Fibroblast of the aortic adventitia (primary cell): ENCODE measurements around the gene ACTC1. TPM values are rescaled to one million over a fixed set of nuclear protein-coding genes. Genes with fewer than 3 reads are reported as not detected.
"Not testable (repeated sequence)": the region's sequence is repeated elsewhere in the genome, so short reads cannot be mapped to it uniquely, and the experiment has no call there.

Source experiments
- DNase-seq: peaks from one replicate; pipeline ENCODE4 v3.0.0-alpha.2; 2010; ENCODE audit warnings: low read depth
- H3K4me3 ChIP-seq: 2 replicates; pipeline ENCODE4 v1.5.1; 2011; ENCODE audit warnings: low read depth, mild to moderate bottlenecking, control low read depth, low read length, moderate library complexity
- CTCF ChIP-seq: IDR thresholded peaks from 2 replicates; pipeline ENCODE4 v1.5.1; 2011; ENCODE audit warnings: mild to moderate bottlenecking, low read length, control low read depth, inconsistent platforms; ENCODE audit not compliant: insufficient read depth
- total RNA-seq: library from RNA; depleted of rRNA; stranded (reverse); fragments of >200 nt; gene quantifications from 2 replicates; pipeline ENCODE4 v1.2.3, GENCODE V29; 2012; ENCODE audit warnings: low replicate concordance

ACTC1 gene
- total RNA-seq, 1 donor, result not detected

GRCh38 chr15:34809186-34809585 is 13.8 kb upstream of the ACTC1 start:
- H3K4me3 ChIP-seq, result no peak overlapping the region
- no peak for DNase-seq
- no peak for TF ChIP-seq CTCF

- H3K4me3 ChIP-seq, result no peak overlapping the region
- no peak for TF ChIP-seq CTCF
- DNase-seq, result peak; percentile 10
Measured at GRCh38 chr15:34808016-34808415, 12.7 kb upstream of the ACTC1 start.

GRCh38 chr15:34807241-34807640 is 11.9 kb upstream of the ACTC1 start:
- H3K4me3 ChIP-seq, DNase-seq: not testable (repeated sequence)

GRCh38 chr15:34804776-34805175 is 9.4 kb upstream of the ACTC1 start:
- no peak for TF ChIP-seq CTCF
- DNase-seq, result no peak

GRCh38 chr15:34804113-34804512 is 8.8 kb upstream of the ACTC1 start:
- no peak for TF ChIP-seq CTCF
- H3K4me3 ChIP-seq, result no peak overlapping the region
- DNase-seq, result no peak

More at GRCh38 chr15:34804776-34805175, 9.4 kb upstream of the ACTC1 start:
- no peak overlapping the region for H3K4me3 ChIP-seq

- H3K4me3 ChIP-seq, result no peak overlapping the region
- DNase-seq, result no peak
- no peak for TF ChIP-seq CTCF
Measured at GRCh38 chr15:34802803-34803750, 7.7 kb upstream of the ACTC1 start.

GRCh38 chr15:34802371-34802770 is 7.0 kb upstream of the ACTC1 start:
- no peak for DNase-seq
- TF ChIP-seq CTCF, result no peak
- no peak overlapping the region for H3K4me3 ChIP-seq
